K562 (cell line): ENCODE measurements around the gene LRRTM4. TPM values are rescaled to one million over a fixed set of nuclear protein-coding genes. Genes with fewer than 3 reads are reported as not detected.

ENCODE experiments used
- ATAC-seq: fragments of 200-7000 bp; cut with Tn5 transposase; 3 replicates; pipeline ENCODE4 v1.9.1; 2020; ENCODE audit warnings: moderate library complexity
- BruUV-seq: library from RNA; stranded (reverse); fragments of 400-500 nt; replicated peaks from 2 replicates; lab custom pipeline; 2021; lab: Mats Ljungman, UMichigan
- CTCF ChIA-PET: fragments of 300-600 bp; formaldehyde crosslinking; extraction: SDS; loops from one replicate; lab custom pipeline; 2021; ENCODE audit warnings: low intra/inter-chr PET ratio; lab: Yijun Ruan, JAX
- POLR2A ChIA-PET: fragments of 300-600, 350-650 bp; sonication (Branson Sonifier 250); formaldehyde crosslinking; extraction: SDS; loops from one replicate; lab custom pipeline; 2021; ENCODE audit warnings: antibody characterized with exemption, inconsistent platforms; lab: Yijun Ruan, JAX
- DNase-seq, 4 experiments: peaks; one replicate each; pipeline versions ENCODE4 v3.0.0 to v3.0.0-alpha.2; 2011 to 2018; ENCODE audit warnings: low spot score in 3 of 4, mixed read lengths in 3 of 4; ENCODE audit errors: extremely low read depth in 1 of 4
- FAIRE-seq: peaks from 2 replicates; lab custom pipeline; 2011; peaks lifted over from hg19 to GRCh38; lab: Jason Lieb, UNC
- H2AFZ ChIP-seq: 2 replicates; pipeline ENCODE4 v1.6.0; 2011; ENCODE audit warnings: low read depth, low read length, control low read depth, inconsistent platforms
- H3K27ac ChIP-seq: fragments of 200-600 bp; 3 replicates; pipeline ENCODE4 v1.8.0; 2011; ENCODE audit warnings: low read depth, mild to moderate bottlenecking, control low read depth, inconsistent platforms, low read length, moderate library complexity, mixed read lengths; ENCODE audit errors: extremely low read depth
- H3K27me3 ChIP-seq, 2 experiments: fragments of 300-600 bp in 1 of 2; 2 replicates in 1 of 2; 3 replicates in 1 of 2; pipeline versions ENCODE4 v1.6.0 to v1.8.0; 2011; ENCODE audit warnings: inconsistent platforms in 2 of 2, low read length in 2 of 2, mild to moderate bottlenecking in 1 of 2, mixed read lengths in 1 of 2, moderate library complexity in 1 of 2; ENCODE audit not compliant: control insufficient read depth in 2 of 2, insufficient read depth in 2 of 2
- H3K36me3 ChIP-seq: fragments of 300-600 bp; 3 replicates; pipeline ENCODE4 v1.8.0; 2011; ENCODE audit warnings: mild to moderate bottlenecking, low read length, inconsistent platforms; ENCODE audit not compliant: control insufficient read depth, insufficient read depth
- H3K4me1 ChIP-seq, 2 experiments: fragments of 200-600 bp in 1 of 2; replicated peaks in 1 of 2; 2 replicates in 1 of 2; 3 replicates in 1 of 2; pipeline versions ENCODE4 v1.5.1 to v1.8.0; 2011; ENCODE audit warnings: inconsistent platforms in 2 of 2, low read length in 2 of 2, mild to moderate bottlenecking in 1 of 2, mixed read lengths in 1 of 2, moderate library complexity in 1 of 2; ENCODE audit not compliant: control insufficient read depth in 2 of 2, insufficient read depth in 2 of 2
- H3K4me2 ChIP-seq: 2 replicates; pipeline ENCODE4 v1.6.1; 2011; ENCODE audit warnings: low read length, control low read depth, inconsistent platforms, mixed read lengths; ENCODE audit not compliant: insufficient read depth
- H3K4me3 ChIP-seq: fragments of 200-600 bp; sonication (generic), shearing (Covaris generic); 2 replicates; pipeline ENCODE4 v1.5.1; 2016; ENCODE audit warnings: control low read depth, inconsistent platforms
- H3K79me2 ChIP-seq: fragments of 200-600 bp; 3 replicates; pipeline ENCODE4 v1.8.0; 2011; ENCODE audit warnings: low read length, inconsistent platforms; ENCODE audit not compliant: control insufficient read depth, insufficient read depth
- H3K9ac ChIP-seq, 2 experiments: 2 replicates each; pipeline versions ENCODE4 v1.6.0 to v1.6.1; 2011; ENCODE audit warnings: low read depth in 2 of 2, low read length in 2 of 2, control low read depth in 1 of 2, inconsistent platforms in 1 of 2, mild to moderate bottlenecking in 1 of 2, mixed read lengths in 1 of 2; ENCODE audit not compliant: insufficient read depth in 1 of 2
- H3K9me1 ChIP-seq: one replicate; pipeline ENCODE4 v1.6.0; 2011; ENCODE audit warnings: inconsistent platforms, mild to moderate bottlenecking, low read length, moderate library complexity; ENCODE audit not compliant: control insufficient read depth, insufficient read depth
- H3K9me3 ChIP-seq: replicated peaks from 2 replicates; pipeline ENCODE4 v1.5.1; 2011; ENCODE audit warnings: low read depth, low read length, inconsistent platforms; ENCODE audit not compliant: control insufficient read depth, insufficient read depth
- H4K20me1 ChIP-seq: replicated peaks from 2 replicates; pipeline ENCODE4 v1.6.1; 2011; ENCODE audit warnings: low read length, inconsistent platforms, mixed read lengths; ENCODE audit not compliant: control insufficient read depth, insufficient read depth
- GABPB1 ChIP-seq: sonication (generic); formaldehyde crosslinking; IDR thresholded peaks from 2 replicates; pipeline ENCODE4 v1.8.0; 2022; ENCODE audit warnings: mild to moderate bottlenecking, missing genetic modification reagents
- HBP1 ChIP-seq: fragments of 450-650 bp; formaldehyde crosslinking; IDR thresholded peaks from 2 replicates; pipeline ENCODE4 v1.4.0; 2022; ENCODE audit warnings: missing genetic modification characterization
- PHF8 ChIP-seq: fragments of 200-600 bp; sonication (generic); IDR thresholded peaks from 2 replicates; pipeline ENCODE4 v1.6.1; 2012; ENCODE audit warnings: mixed run types, mild to moderate bottlenecking, inconsistent platforms, low read length, moderate library complexity, borderline replicate concordance
- ZBTB49 ChIP-seq: sonication (generic); formaldehyde crosslinking; IDR thresholded peaks from 2 replicates; pipeline ENCODE4 v1.8.0; 2022; ENCODE audit warnings: missing genetic modification reagents, mild to moderate bottlenecking, borderline replicate concordance
- ZNF764 ChIP-seq: fragments of 250-450 bp; sonication (Bioruptor Pico); IDR thresholded peaks from 2 replicates; pipeline ENCODE4 v1.4.0; 2020; ENCODE audit warnings: low read depth, mild to moderate bottlenecking, moderate library complexity
- WGBS: fragments of 100-300 bp; shearing (Covaris generic); methylation state at CpG from one replicate; pipeline ENCODE4 v1.1.6; 2016; ENCODE audit warnings: low coverage, mixed read lengths; ENCODE audit not compliant: insufficient coverage; ENCODE audit errors: missing lambda C conversion rate; 5-methylcytosine and 5-hydroxymethylcytosine counted together
- in situ Hi-C: fragments of 300-500 bp; cut with MboI; formaldehyde crosslinking; loops from 4 replicates; pipeline ENCODE4 v1.15.0; 2018; ENCODE audit warnings: inconsistent platforms, mixed read lengths
- intact Hi-C: fragments of 100-400 bp; cut with micrococcal nuclease; formaldehyde crosslinking; loops from 2 replicates; pipeline ENCODE4 v1.14.2; 2022
- polyA plus RNA-seq, 8 experiments: library from polyadenylated mRNA; depleted of rRNA in 4 of 8; stranded (reverse) in 5 of 8; unstranded in 3 of 8; fragments of >200 nt; fragmentation: Nextera tagmentation in 2 of 8; fragmentation: Illumina TruSeq in 1 of 8; extraction: Ambion mirVana in 2 of 8; extraction: Trizol in 1 of 8; gene quantifications; 2 replicates each; pipeline versions ENCODE4 v1.2.1 to v1.2.3, GENCODE V29; 2011 to 2014; ENCODE audit warnings: inconsistent platforms in 1 of 8, missing spikeins in 1 of 8
- total RNA-seq, 7 experiments: library from RNA; depleted of rRNA in 6 of 7; stranded (reverse); fragments of >200 nt in 6 of 7; fragmentation: Illumina TruSeq in 2 of 7; extraction: Trizol in 2 of 7; gene quantifications; 2 replicates each; pipeline versions ENCODE4 v1.2.1 to v1.2.3, GENCODE V29; 2011 to 2021; ENCODE audit warnings: low replicate concordance in 1 of 7

The LRRTM4 gene
- total and polyA plus RNA-seq, 9 of the 15 experiments (the other 6 are each of a cell fraction or from before 2014, with no cell fraction given) = 0.04 TPM; not detected in 6

DNA sequence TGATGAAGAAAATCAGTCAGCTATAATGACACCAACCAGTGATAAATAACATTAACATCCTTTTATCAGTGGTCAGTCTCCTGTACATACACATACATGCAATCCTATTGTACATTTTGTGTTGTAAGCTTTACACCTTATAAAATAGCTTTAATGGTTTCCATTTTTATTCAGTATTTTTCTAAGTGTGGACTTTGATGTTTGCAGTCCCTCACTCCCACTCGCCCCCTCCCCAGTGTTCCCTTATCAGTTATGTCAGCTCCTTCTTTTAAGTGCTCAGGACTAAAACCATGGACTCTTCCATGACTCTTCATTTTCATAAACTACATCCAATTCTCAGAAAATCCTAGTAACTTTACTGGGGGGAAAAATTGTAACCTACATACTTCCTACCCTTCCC, 713.0 kb downstream of the LRRTM4 start:
- Histone ChIP-seq H3K27ac (no peak overlapping the region), H3K4me2 (no peak overlapping the region), H3K9me3 (no peaks in the 10 kb centered on the region; the same call in 1 of the 2 replicates), H3K79me2 (no peaks in the 10 kb centered on the region)
- CTCF ChIA-PET = no interaction called here
- TF ChIP-seq GABPB1 = no peak
- TF ChIP-seq PHF8 = no peak
- no peak for TF ChIP-seq HBP1 (CRISPR knock-in tag)
- TF ChIP-seq ZBTB49 = no peak
- no peak for TF ChIP-seq ZNF764 (CRISPR knock-in tag)
- TF ChIP-seq, all 486 proteins: peak for 0
- DNase-seq = no peak
- no peak overlapping the region for H3K4me3 ChIP-seq
- H2AFZ ChIP-seq = no peak overlapping the region
- no peaks in the 10 kb centered on the region for H3K36me3 ChIP-seq
- no peaks in the 10 kb centered on the region for H3K4me1 ChIP-seq
- POLR2A ChIA-PET = no interaction called here
- WGBS = 0% methylated on average over 1 of the region's 1 CpG
- no peak for ATAC-seq
- H3K9me1 ChIP-seq = no peaks in the 10 kb centered on the region
- H4K20me1 ChIP-seq = no peaks in the 10 kb centered on the region
- H3K27me3 ChIP-seq = no peaks in the 10 kb centered on the region
- intact Hi-C loops = no loop called here
- no TSS peak for BruUV-seq
- no peak overlapping the region for H3K9ac ChIP-seq
- in situ Hi-C loops = no loop called here
- FAIRE-seq = no peak
